GM12878 (cell line): ENCODE results near the gene CEP19.

ENCODE experiments used
- EP300 ChIP-seq, 2 experiments: fragments of 150-350 bp in 1 of 2; IDR thresholded peaks; 2 replicates each; pipeline ENCODE4 v1.6.1; 2011 to 2012; ENCODE audit warnings: low read depth in 2 of 2, low read length in 2 of 2, borderline replicate concordance in 1 of 2, improper control_type of control experiment in 1 of 2, inconsistent platforms in 1 of 2; ENCODE audit not compliant: control insufficient read depth in 1 of 2
- TARDBP ChIP-seq: IDR thresholded peaks from 2 replicates; pipeline ENCODE4 v1.6.1; 2016; ENCODE audit warnings: borderline replicate concordance

GRCh38 chr3:196661400-196661799 is 50.6 kb downstream of the CEP19 start:
- TF ChIP-seq TARDBP = no peak
- TF ChIP-seq EP300 (IDR thresholded peaks at IDR 0.05; ENCODE audit: borderline replicate concordance in 1 of 2, control insufficient read depth in 1 of 2, low read depth in 2 of 2, low read length in 2 of 2) = no peak
